Aorta (tissue), 5 donors: Measurements from ENCODE around the gene C10orf90. TPM values are rescaled to one million over a fixed set of nuclear protein-coding genes. Genes with fewer than 3 reads are reported as not detected.

Experiments used
- ATAC-seq: fragments of 200-7000 bp; cut with Tn5 transposase; one replicate; pipeline ENCODE4 v1.9.1; 2022; ENCODE audit warnings: moderate library complexity; ENCODE audit not compliant: low FRiP score
- DNase-seq, 2 donors: peaks; one replicate each; pipeline ENCODE4 v3.0.0-alpha.2; 2020
- H3K27ac ChIP-seq, 2 donors: one replicate each; pipeline ENCODE4 v1.5.1; 2013; ENCODE audit warnings: low read length in 2 of 2, mild to moderate bottlenecking in 2 of 2, moderate library complexity in 2 of 2, control low read depth in 1 of 2, inconsistent platforms in 1 of 2, low read depth in 1 of 2
- H3K27me3 ChIP-seq, 2 donors: one replicate each; pipeline ENCODE4 v1.6.1; 2013; ENCODE audit warnings: control low read depth in 1 of 2, low read length in 1 of 2, mild to moderate bottlenecking in 1 of 2, moderate library complexity in 1 of 2; ENCODE audit not compliant: insufficient read depth in 2 of 2, control insufficient read depth in 1 of 2
- H3K36me3 ChIP-seq, 2 donors: one replicate each; pipeline ENCODE4 v1.6.1; 2013; ENCODE audit warnings: control low read depth in 1 of 2, low read length in 1 of 2, mild to moderate bottlenecking in 1 of 2; ENCODE audit not compliant: insufficient read depth in 2 of 2, control insufficient read depth in 1 of 2
- H3K4me1 ChIP-seq, 2 donors: one replicate each; pipeline ENCODE4 v1.6.1; 2013; ENCODE audit warnings: low read length in 2 of 2, control low read depth in 1 of 2, mild to moderate bottlenecking in 1 of 2, moderate library complexity in 1 of 2; ENCODE audit not compliant: insufficient read depth in 2 of 2, control insufficient read depth in 1 of 2
- H3K4me3 ChIP-seq, 2 donors: one replicate each; pipeline ENCODE4 v1.5.1; 2013; ENCODE audit warnings: low read length in 2 of 2, control low read depth in 1 of 2, mild to moderate bottlenecking in 1 of 2
- H3K9me3 ChIP-seq: one replicate; pipeline ENCODE4 v1.6.1; 2013; ENCODE audit warnings: mild to moderate bottlenecking, low read length; ENCODE audit not compliant: control insufficient read depth
- WGBS, 2 donors: extraction: QIAGEN DNeasy Blood & Tissue Kit; methylation state at CpG; one replicate each; pipeline ENCODE4 v1.1.7; 2013; 5-methylcytosine and 5-hydroxymethylcytosine counted together
- intact Hi-C, 2 donors: fragments of 100-400 bp; cut with DNase I; formaldehyde crosslinking; loops; one replicate each; pipeline versions ENCODE4 v1.14.2 to v1.15.0; 2022
- polyA plus RNA-seq, 2 donors: library from polyadenylated mRNA; stranded (reverse); fragments of 200-250 nt; gene quantifications; one replicate each; pipeline ENCODE4 v1.2.3, GENCODE V29; 2013
- total RNA-seq, 2 donors: library from RNA; stranded (reverse); fragmentation: NEBNext Ultra II Directional; extraction: Animal tissue kit (Norgen Biotek cat#: 25700); gene quantifications; one replicate each; pipeline ENCODE4 v1.2.1, GENCODE V29; 2021
- donor health status: healthy with polysubstance abuse.
- donor health status: Bipolar disorder and iron deficiency.
- donor health status: DM: no; HTN: no; CAD: no.
- donor health status: DM: no; HTN: no; CAD: no.
- donor health status: DM: yes; HTN: yes; CAD: no.

The C10orf90 gene
- total and polyA plus RNA-seq, 4 donors: not detected

GRCh38 chr10:126544565-126544964 lies 125.9 kb downstream of the C10orf90 start:
- intact Hi-C loops: no loop called here
- DNase-seq: no peak
- H3K36me3 ChIP-seq: no peaks in the 10 kb centered on the region
- no peaks in the 10 kb centered on the region for H3K27me3 ChIP-seq
- no peak overlapping the region for H3K4me3 ChIP-seq
- no peak overlapping the region for H3K27ac ChIP-seq
- no peak for ATAC-seq
- WGBS, 2 donors: 52 to 63% methylated on average over 3 of the region's 3 CpGs
- H3K4me1 ChIP-seq: no peaks in the 10 kb centered on the region
- H3K9me3 ChIP-seq: no peaks in the 10 kb centered on the region

- H3K36me3 ChIP-seq: no peaks in the 10 kb centered on the region
- no peaks in the 10 kb centered on the region for H3K27me3 ChIP-seq
- H3K9me3 ChIP-seq: peaks cover 2% of the 10 kb centered on the region
- ATAC-seq: no peak
- WGBS, 2 donors: 68 to 70% methylated on average over 5 of the region's 5 CpGs
- no peak overlapping the region for H3K27ac ChIP-seq
- no peak for DNase-seq
- no peak overlapping the region for H3K4me3 ChIP-seq
- no peaks in the 10 kb centered on the region for H3K4me1 ChIP-seq
- intact Hi-C loops: no loop called here
Observed at GRCh38 chr10:126538439-126539135, 131.9 kb downstream of the C10orf90 start.

- 77 to 88% methylated on average over 3 of the region's 3 CpGs for WGBS, 2 donors
- ATAC-seq (no peak), DNase-seq (no peak)
- Histone ChIP-seq H3K27ac (no peak overlapping the region), H3K27me3 (no peaks in the 10 kb centered on the region), H3K9me3 (peaks cover 3% of the 10 kb centered on the region), H3K36me3 (no peaks in the 10 kb centered on the region), H3K4me3 (no peak overlapping the region), H3K4me1 (no peaks in the 10 kb centered on the region)
- intact Hi-C loops: no loop called here
Observed at GRCh38 chr10:126536656-126537055, 133.8 kb downstream of the C10orf90 start.

GRCh38 chr10:126536148-126536547 lies 134.3 kb downstream of the C10orf90 start:
- H3K4me1 ChIP-seq: no peaks in the 10 kb centered on the region
- DNase-seq (no peak), ATAC-seq (no peak)
- intact Hi-C loops: no loop called here
- 63 to 68% methylated on average over 10 of the region's 10 CpGs for WGBS, 2 donors
- peaks cover 3% of the 10 kb centered on the region for H3K9me3 ChIP-seq
- no peaks in the 10 kb centered on the region for H3K27me3 ChIP-seq
- no peak overlapping the region for H3K27ac ChIP-seq
- H3K4me3 ChIP-seq: no peak overlapping the region
- no peaks in the 10 kb centered on the region for H3K36me3 ChIP-seq

GRCh38 chr10:126533644-126534043 lies 136.8 kb downstream of the C10orf90 start:
- no peak for DNase-seq
- no peaks in the 10 kb centered on the region for H3K4me1 ChIP-seq
- H3K36me3 ChIP-seq: no peaks in the 10 kb centered on the region
- H3K27ac ChIP-seq: no peak overlapping the region
- 86 to 91% methylated on average over 5 of the region's 5 CpGs for WGBS, 2 donors
- H3K9me3 ChIP-seq: peaks cover 3% of the 10 kb centered on the region
- intact Hi-C loops: no loop called here
- H3K4me3 ChIP-seq: no peak overlapping the region
- no peak for ATAC-seq
- H3K27me3 ChIP-seq: no peaks in the 10 kb centered on the region

GRCh38 chr10:126528315-126528835 lies 142.1 kb downstream of the C10orf90 start:
- no peak for DNase-seq
- intact Hi-C loops: no loop called here

GRCh38 chr10:126527645-126528314 lies 142.7 kb downstream of the C10orf90 start:
- H3K4me3 ChIP-seq: no peak overlapping the region
- ATAC-seq (no peak), DNase-seq (no peak)
- no peaks in the 10 kb centered on the region for H3K4me1 ChIP-seq
- WGBS, 2 donors: 82 to 83% methylated on average over 9 of the region's 9 CpGs
- peaks cover 1% of the 10 kb centered on the region for H3K9me3 ChIP-seq
- H3K27me3 ChIP-seq: no peaks in the 10 kb centered on the region
- H3K27ac ChIP-seq: no peak overlapping the region
- H3K36me3 ChIP-seq: no peaks in the 10 kb centered on the region
- intact Hi-C loops: no loop called here

More at GRCh38 chr10:126528315-126528835, 142.1 kb downstream of the C10orf90 start:
- H3K27ac ChIP-seq: no peak overlapping the region
- ATAC-seq: no peak
- H3K4me1 ChIP-seq: no peaks in the 10 kb centered on the region
- H3K9me3 ChIP-seq: peaks cover 1% of the 10 kb centered on the region
- H3K4me3 ChIP-seq: no peak overlapping the region
- H3K27me3 ChIP-seq: no peaks in the 10 kb centered on the region
- whole genome bisulfite sequencing, 2 donors: 87% methylated on average over 8 of the region's 8 CpGs
- H3K36me3 ChIP-seq: no peaks in the 10 kb centered on the region

- no peaks in the 10 kb centered on the region for H3K4me1 ChIP-seq
- no peaks in the 10 kb centered on the region for H3K36me3 ChIP-seq
- intact Hi-C loops: no loop called here
- no peaks in the 10 kb centered on the region for H3K27me3 ChIP-seq
- H3K4me3 ChIP-seq: no peak overlapping the region
- WGBS, 2 donors: 4 to 15% methylated on average over 7 of the region's 7 CpGs
- ATAC-seq (no peak), DNase-seq (no peak)
- peaks cover 1% of the 10 kb centered on the region for H3K9me3 ChIP-seq
- no peak overlapping the region for H3K27ac ChIP-seq
Observed at GRCh38 chr10:126525326-126525725, 145.2 kb downstream of the C10orf90 start.

GRCh38 chr10:126524526-126524925 lies 146.0 kb downstream of the C10orf90 start:
- Histone ChIP-seq H3K27ac (no peak overlapping the region), H3K27me3 (no peaks in the 10 kb centered on the region), H3K36me3 (no peaks in the 10 kb centered on the region), H3K4me1 (no peaks in the 10 kb centered on the region), H3K9me3 (peaks cover 1% of the 10 kb centered on the region), H3K4me3 (no peak overlapping the region)
- ATAC-seq: no peak
- WGBS, 2 donors: 76 to 77% methylated on average over 6 of the region's 6 CpGs
- intact Hi-C loops: no loop called here
- DNase-seq: no peak
